ENCODE data around the gene XPR1.
A peak's percentile ranks its signal among the peaks of the same experiment; 100 is the strongest.

The XPR1 gene

DNA sequence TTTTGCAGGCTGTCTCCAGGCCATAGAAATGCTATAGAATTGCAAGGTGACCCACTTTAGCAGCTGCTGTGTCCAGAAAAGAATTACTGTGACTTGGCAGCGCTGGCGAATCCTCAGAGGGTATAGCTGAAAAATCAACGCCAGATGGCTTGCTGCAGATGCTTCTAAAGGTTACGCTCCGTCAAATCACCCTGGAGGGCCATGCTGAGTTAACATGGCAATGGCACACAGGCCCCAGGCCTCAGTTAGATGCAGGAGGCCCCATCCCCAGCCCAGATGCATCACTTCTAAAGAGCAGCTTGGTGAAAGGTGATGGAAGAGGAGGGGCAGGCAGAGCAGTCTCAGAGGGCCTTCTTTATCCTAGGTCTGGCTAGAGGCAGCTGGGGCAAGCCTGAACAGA is 298.9 kb downstream of the XPR1 start:
- peak; percentile 90 for DNase-seq
- no peak overlapping the region for H3K4me3 ChIP-seq (ENCODE audit: low read depth, low read length)
- no peaks in the 10 kb centered on the region for H3K9me3 ChIP-seq
- TF ChIP-seq, protein P1, sequence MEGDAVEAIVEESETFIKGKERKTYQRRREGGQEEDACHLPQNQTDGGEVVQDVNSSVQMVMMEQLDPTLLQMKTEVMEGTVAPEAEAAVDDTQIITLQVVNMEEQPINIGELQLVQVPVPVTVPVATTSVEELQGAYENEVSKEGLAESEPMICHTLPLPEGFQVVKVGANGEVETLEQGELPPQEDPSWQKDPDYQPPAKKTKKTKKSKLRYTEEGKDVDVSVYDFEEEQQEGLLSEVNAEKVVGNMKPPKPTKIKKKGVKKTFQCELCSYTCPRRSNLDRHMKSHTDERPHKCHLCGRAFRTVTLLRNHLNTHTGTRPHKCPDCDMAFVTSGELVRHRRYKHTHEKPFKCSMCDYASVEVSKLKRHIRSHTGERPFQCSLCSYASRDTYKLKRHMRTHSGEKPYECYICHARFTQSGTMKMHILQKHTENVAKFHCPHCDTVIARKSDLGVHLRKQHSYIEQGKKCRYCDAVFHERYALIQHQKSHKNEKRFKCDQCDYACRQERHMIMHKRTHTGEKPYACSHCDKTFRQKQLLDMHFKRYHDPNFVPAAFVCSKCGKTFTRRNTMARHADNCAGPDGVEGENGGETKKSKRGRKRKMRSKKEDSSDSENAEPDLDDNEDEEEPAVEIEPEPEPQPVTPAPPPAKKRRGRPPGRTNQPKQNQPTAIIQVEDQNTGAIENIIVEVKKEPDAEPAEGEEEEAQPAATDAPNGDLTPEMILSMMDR (IDR thresholded peaks at IDR 0.05; ENCODE audit: low read depth, low read length): no peak
- no peaks in the 10 kb centered on the region for H3K27me3 ChIP-seq
- H3K36me3 ChIP-seq: no peaks in the 10 kb centered on the region; the same call in 1 of the 2 replicates
- peaks cover 55% of the 10 kb centered on the region for H3K4me1 ChIP-seq

GRCh38 chr1:180931529-180931928 is 299.7 kb downstream of the XPR1 start:
- Histone ChIP-seq H3K36me3 (peaks cover 6% of the 10 kb centered on the region), H3K4me1 (peaks cover 50% of the 10 kb centered on the region), H3K27me3 (no peaks in the 10 kb centered on the region), H3K9me3 (no peaks in the 10 kb centered on the region), H3K4me3 (ENCODE audit: low read depth, low read length) (no peak overlapping the region)
- no peak for DNase-seq
- TF ChIP-seq, protein P1 (IDR thresholded peaks at IDR 0.05; ENCODE audit: low read depth, low read length): no peak

- TF ChIP-seq, protein P1 (IDR thresholded peaks at IDR 0.05; ENCODE audit: low read depth, low read length): no peak
- peaks cover 43% of the 10 kb centered on the region for H3K4me1 ChIP-seq
- H3K4me3 ChIP-seq (ENCODE audit: low read depth, low read length): no peak overlapping the region
- H3K36me3 ChIP-seq: peaks cover 7% of the 10 kb centered on the region
- H3K9me3 ChIP-seq: no peaks in the 10 kb centered on the region
- H3K27me3 ChIP-seq: no peaks in the 10 kb centered on the region
- DNase-seq: no peak
These were observed 300.6 kb downstream of the XPR1 start for GRCh38 chr1:180932378-180932777.

- TF ChIP-seq, protein P1 (IDR thresholded peaks at IDR 0.05; ENCODE audit: low read depth, low read length): no peak
- Histone ChIP-seq H3K4me1 (peaks cover 35% of the 10 kb centered on the region), H3K9me3 (no peaks in the 10 kb centered on the region), H3K27me3 (no peaks in the 10 kb centered on the region), H3K36me3 (peaks cover 7% of the 10 kb centered on the region), H3K4me3 (ENCODE audit: low read depth, low read length) (no peak overlapping the region)
- no peak for DNase-seq
These were observed 301.3 kb downstream of the XPR1 start for GRCh38 chr1:180933141-180933540.

- TF ChIP-seq, protein P1 (IDR thresholded peaks at IDR 0.05; ENCODE audit: low read depth, low read length): no peak
- H3K4me3 ChIP-seq (ENCODE audit: low read depth, low read length): no peak overlapping the region
- H3K27me3 ChIP-seq: no peaks in the 10 kb centered on the region
- H3K36me3 ChIP-seq: peaks cover 7% of the 10 kb centered on the region
- DNase-seq: no peak
- no peaks in the 10 kb centered on the region for H3K9me3 ChIP-seq
- H3K4me1 ChIP-seq: peaks cover 21% of the 10 kb centered on the region
These were observed 302.7 kb downstream of the XPR1 start for GRCh38 chr1:180934563-180934962.

DNA sequence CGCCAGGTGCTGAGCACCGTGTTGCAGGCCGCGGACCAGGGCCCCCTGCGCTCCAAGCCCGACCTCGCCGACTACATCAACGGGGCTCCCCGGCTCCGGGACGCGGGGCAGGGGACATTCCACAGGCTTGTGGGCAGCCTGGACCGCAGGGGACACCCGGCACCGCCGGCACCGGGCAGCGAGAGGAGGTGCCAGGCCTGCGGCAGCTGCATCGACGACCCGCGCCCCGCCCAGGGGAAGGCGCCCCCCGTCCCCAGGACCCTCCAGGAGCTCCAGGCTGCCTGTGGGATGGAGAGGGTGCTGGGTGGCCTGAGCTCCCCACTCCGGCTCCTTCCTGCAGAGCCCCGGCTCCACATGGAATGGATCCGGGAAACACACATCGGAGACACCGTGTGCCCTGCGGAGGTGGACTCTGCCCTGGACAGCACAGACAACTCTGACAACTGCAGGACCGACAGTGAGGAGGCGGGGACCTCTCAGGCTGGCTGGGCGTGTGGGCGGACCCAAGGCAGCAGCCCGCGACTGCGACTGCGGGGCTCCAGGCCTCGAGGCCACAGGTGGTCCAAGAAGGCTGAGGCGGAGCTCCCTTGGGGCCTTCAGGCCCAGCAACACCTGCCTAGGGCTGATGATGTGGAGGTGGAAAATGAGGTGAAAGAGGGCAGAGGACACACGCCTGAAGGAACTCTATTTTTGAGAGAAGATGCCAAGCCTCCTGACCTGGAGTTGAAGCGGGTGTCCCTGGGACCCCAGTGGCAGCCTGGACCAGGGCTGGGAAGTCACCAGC is 303.7 kb downstream of the XPR1 start:
- no peak for DNase-seq
- TF ChIP-seq, protein P1 (IDR thresholded peaks at IDR 0.05; ENCODE audit: low read depth, low read length): no peak
- H3K4me3 ChIP-seq (ENCODE audit: low read depth, low read length): no peak overlapping the region
- peaks cover 10% of the 10 kb centered on the region for H3K36me3 ChIP-seq
- H3K27me3 ChIP-seq: no peaks in the 10 kb centered on the region
- no peaks in the 10 kb centered on the region for H3K9me3 ChIP-seq
- peaks cover 11% of the 10 kb centered on the region for H3K4me1 ChIP-seq

Data from BE2C (cell line).